Uterus (tissue), 4 donors: Measurements from ENCODE around the gene PNPLA8. TPM values are rescaled to one million over a fixed set of nuclear protein-coding genes. Genes with fewer than 3 reads are reported as not detected.

Source experiments
- DNase-seq, 2 donors: peaks; one replicate each; pipeline ENCODE4 v3.0.0-alpha.2; 2019 to 2020
- H3K27ac ChIP-seq, 2 donors: fragments of 200-600 bp; sonication (generic); 1 replicate in 1 of 2; 2 replicates in 1 of 2; pipeline ENCODE4 v1.5.1; 2016 to 2018
- H3K27me3 ChIP-seq, 2 donors: fragments of 200-600 bp; sonication (generic); one replicate each; pipeline ENCODE4 v1.5.1; 2018 to 2019; ENCODE audit warnings: control low read depth in 1 of 2
- H3K36me3 ChIP-seq, 2 donors: fragments of 200-600 bp; sonication (generic); one replicate each; pipeline ENCODE4 v1.5.1; 2019; ENCODE audit warnings: control low read depth in 1 of 2
- H3K4me1 ChIP-seq, 2 donors: fragments of 200-600 bp; sonication (generic); one replicate each; pipeline ENCODE4 v1.5.1; 2018 to 2019; ENCODE audit warnings: control low read depth in 1 of 2
- H3K4me3 ChIP-seq, 2 donors: fragments of 200-600 bp; sonication (generic); 1 replicate in 1 of 2; 2 replicates in 1 of 2; pipeline ENCODE4 v1.5.1; 2018 to 2019; ENCODE audit warnings: mild to moderate bottlenecking in 1 of 2
- H3K9me3 ChIP-seq, 2 donors: fragments of 200-600 bp; sonication (generic); one replicate each; pipeline ENCODE4 v1.5.1; 2019; ENCODE audit warnings: control low read depth in 1 of 2
- POLR2A ChIP-seq, 2 donors: fragments of 450-650 bp; IDR thresholded peaks; one replicate each; pipeline ENCODE4 v1.6.1; 2016; ENCODE audit warnings: antibody characterized with exemption in 2 of 2, mild to moderate bottlenecking in 1 of 2, moderate library complexity in 1 of 2
- intact Hi-C: fragments of 100-400 bp; cut with DNase I; formaldehyde crosslinking; loops from one replicate; pipeline ENCODE4 v1.15.1; 2023; ENCODE audit warnings: low total_unique reads
- total RNA-seq, 4 donors: library from RNA; depleted of rRNA in 3 of 4; stranded (reverse); fragments of >200 nt in 3 of 4; gene quantifications; one replicate each; pipeline versions ENCODE4 v1.1.0 to v1.2.4, GENCODE V29; 2014 to 2023
- TF ChIP-seq, protein P1 (sequence below), 4 experiments: fragments of 200-600 bp in 2 of 4; fragments of 450-650 bp in 2 of 4; sonication (generic) in 2 of 4; IDR thresholded peaks; one replicate each; pipeline ENCODE4 v1.5.1; 2016 to 2019; ENCODE audit warnings: antibody characterized with exemption in 4 of 4, mild to moderate bottlenecking in 2 of 4, moderate library complexity in 1 of 4
- donor health status: DM: yes; HTN: yes; CAD: no.

PNPLA8 gene
- total RNA-seq, 4 donors from 2014 or later = 31.4 to 57.1 (median 46.7) TPM

DNA sequence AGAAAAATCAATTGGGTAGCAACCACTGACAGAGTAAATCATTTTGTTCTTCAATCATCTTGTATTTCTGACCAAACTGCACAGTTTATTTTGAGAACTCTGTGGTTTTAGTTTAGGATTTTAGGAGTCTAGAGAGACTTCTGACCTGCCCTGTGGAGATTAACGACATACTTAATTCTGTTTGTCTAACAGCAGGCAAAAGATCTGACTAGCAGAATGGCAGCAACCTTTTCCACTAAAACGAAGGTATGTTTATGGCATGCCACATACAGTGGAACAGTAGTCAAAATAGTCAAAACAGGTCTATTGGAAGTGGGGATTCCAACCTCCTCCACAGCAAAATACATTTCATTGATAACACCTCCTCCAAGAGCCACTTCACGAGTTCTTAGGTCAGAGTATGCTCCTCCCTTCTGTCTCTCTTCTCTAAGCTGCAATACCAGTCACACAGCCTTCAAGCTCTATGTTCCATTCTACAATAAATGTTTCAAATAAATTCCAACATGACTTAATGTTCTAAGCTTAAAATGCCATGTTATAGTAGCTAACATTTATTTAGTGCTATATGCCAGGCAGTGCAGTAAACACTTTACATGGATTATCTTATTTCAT, 104.1 kb downstream of the PNPLA8 start:
- Histone ChIP-seq H3K4me3 (no peak overlapping the region), H3K27ac (no peak overlapping the region), H3K36me3 (no peaks in the 10 kb centered on the region), H3K27me3 (no peaks in the 10 kb centered on the region), H3K4me1 (no peaks in the 10 kb centered on the region), H3K9me3 (no peaks in the 10 kb centered on the region)
- intact Hi-C loops = no loop called here
- TF ChIP-seq, protein P1, sequence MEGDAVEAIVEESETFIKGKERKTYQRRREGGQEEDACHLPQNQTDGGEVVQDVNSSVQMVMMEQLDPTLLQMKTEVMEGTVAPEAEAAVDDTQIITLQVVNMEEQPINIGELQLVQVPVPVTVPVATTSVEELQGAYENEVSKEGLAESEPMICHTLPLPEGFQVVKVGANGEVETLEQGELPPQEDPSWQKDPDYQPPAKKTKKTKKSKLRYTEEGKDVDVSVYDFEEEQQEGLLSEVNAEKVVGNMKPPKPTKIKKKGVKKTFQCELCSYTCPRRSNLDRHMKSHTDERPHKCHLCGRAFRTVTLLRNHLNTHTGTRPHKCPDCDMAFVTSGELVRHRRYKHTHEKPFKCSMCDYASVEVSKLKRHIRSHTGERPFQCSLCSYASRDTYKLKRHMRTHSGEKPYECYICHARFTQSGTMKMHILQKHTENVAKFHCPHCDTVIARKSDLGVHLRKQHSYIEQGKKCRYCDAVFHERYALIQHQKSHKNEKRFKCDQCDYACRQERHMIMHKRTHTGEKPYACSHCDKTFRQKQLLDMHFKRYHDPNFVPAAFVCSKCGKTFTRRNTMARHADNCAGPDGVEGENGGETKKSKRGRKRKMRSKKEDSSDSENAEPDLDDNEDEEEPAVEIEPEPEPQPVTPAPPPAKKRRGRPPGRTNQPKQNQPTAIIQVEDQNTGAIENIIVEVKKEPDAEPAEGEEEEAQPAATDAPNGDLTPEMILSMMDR (IDR thresholded peaks at IDR 0.05) = no peak
- no peak for TF ChIP-seq POLR2A (IDR thresholded peaks at IDR 0.05)
- no peak for DNase-seq

Other genes starting within 250 kb of the PNPLA8 start
- gene NRCAM, start 69.7 kb downstream of the PNPLA8 start, total RNA-seq = 10 to 100 TPM in 1 of 4 donors, 1 to 10 TPM in 1, under 1 TPM in 1, not detected in 1; 0.77 to 30.3 (median 2.0) TPM
- gene THAP5, start 43.6 kb upstream of the PNPLA8 start, total RNA-seq = 10 to 100 TPM; 21.0 to 55.6 (median 45.6) TPM
- gene DNAJB9, start 43.7 kb upstream of the PNPLA8 start, total RNA-seq = 100 to 1,000 TPM in 1 of 4 donors, 10 to 100 TPM in 3; 28.7 to 362 (median 44.8) TPM